ENCODE data around the gene AVL9.
A peak's percentile ranks its signal among the peaks of the same experiment; 100 is the strongest.

The AVL9 gene

GRCh38 chr7:32583791-32584190, 88.5 kb downstream of the AVL9 start:
- H3K27me3 ChIP-seq (ENCODE audit: insufficient read depth, poor library complexity, severe bottlenecking): no peaks in the 10 kb centered on the region
- H3K27ac ChIP-seq (replicated peaks): peak overlapping the region; percentile 24
- peak in 1 of 2 experiments; percentile 14 for DNase-seq (ENCODE audit: low read depth in 1 of 2, low spot score in 1 of 2)
- TF ChIP-seq, protein P1, sequence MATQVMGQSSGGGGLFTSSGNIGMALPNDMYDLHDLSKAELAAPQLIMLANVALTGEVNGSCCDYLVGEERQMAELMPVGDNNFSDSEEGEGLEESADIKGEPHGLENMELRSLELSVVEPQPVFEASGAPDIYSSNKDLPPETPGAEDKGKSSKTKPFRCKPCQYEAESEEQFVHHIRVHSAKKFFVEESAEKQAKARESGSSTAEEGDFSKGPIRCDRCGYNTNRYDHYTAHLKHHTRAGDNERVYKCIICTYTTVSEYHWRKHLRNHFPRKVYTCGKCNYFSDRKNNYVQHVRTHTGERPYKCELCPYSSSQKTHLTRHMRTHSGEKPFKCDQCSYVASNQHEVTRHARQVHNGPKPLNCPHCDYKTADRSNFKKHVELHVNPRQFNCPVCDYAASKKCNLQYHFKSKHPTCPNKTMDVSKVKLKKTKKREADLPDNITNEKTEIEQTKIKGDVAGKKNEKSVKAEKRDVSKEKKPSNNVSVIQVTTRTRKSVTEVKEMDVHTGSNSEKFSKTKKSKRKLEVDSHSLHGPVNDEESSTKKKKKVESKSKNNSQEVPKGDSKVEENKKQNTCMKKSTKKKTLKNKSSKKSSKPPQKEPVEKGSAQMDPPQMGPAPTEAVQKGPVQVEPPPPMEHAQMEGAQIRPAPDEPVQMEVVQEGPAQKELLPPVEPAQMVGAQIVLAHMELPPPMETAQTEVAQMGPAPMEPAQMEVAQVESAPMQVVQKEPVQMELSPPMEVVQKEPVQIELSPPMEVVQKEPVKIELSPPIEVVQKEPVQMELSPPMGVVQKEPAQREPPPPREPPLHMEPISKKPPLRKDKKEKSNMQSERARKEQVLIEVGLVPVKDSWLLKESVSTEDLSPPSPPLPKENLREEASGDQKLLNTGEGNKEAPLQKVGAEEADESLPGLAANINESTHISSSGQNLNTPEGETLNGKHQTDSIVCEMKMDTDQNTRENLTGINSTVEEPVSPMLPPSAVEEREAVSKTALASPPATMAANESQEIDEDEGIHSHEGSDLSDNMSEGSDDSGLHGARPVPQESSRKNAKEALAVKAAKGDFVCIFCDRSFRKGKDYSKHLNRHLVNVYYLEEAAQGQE (IDR thresholded peaks at IDR 0.05; ENCODE audit: insufficient replicate concordance, low read depth): no peak
- no peak for TF ChIP-seq SPI1 (IDR thresholded peaks at IDR 0.05; ENCODE audit: borderline replicate concordance, low read depth)
- TF ChIP-seq, protein P2, sequence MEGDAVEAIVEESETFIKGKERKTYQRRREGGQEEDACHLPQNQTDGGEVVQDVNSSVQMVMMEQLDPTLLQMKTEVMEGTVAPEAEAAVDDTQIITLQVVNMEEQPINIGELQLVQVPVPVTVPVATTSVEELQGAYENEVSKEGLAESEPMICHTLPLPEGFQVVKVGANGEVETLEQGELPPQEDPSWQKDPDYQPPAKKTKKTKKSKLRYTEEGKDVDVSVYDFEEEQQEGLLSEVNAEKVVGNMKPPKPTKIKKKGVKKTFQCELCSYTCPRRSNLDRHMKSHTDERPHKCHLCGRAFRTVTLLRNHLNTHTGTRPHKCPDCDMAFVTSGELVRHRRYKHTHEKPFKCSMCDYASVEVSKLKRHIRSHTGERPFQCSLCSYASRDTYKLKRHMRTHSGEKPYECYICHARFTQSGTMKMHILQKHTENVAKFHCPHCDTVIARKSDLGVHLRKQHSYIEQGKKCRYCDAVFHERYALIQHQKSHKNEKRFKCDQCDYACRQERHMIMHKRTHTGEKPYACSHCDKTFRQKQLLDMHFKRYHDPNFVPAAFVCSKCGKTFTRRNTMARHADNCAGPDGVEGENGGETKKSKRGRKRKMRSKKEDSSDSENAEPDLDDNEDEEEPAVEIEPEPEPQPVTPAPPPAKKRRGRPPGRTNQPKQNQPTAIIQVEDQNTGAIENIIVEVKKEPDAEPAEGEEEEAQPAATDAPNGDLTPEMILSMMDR (IDR thresholded peaks at IDR 0.05; ENCODE audit: insufficient read depth, low read length): no peak
- no peak for TF ChIP-seq POLR2AphosphoS5 (IDR thresholded peaks at IDR 0.05; ENCODE audit: low read depth)
- H3K4me3 ChIP-seq (replicated peaks; ENCODE audit: insufficient read depth, low read length): no peak overlapping the region

DNA sequence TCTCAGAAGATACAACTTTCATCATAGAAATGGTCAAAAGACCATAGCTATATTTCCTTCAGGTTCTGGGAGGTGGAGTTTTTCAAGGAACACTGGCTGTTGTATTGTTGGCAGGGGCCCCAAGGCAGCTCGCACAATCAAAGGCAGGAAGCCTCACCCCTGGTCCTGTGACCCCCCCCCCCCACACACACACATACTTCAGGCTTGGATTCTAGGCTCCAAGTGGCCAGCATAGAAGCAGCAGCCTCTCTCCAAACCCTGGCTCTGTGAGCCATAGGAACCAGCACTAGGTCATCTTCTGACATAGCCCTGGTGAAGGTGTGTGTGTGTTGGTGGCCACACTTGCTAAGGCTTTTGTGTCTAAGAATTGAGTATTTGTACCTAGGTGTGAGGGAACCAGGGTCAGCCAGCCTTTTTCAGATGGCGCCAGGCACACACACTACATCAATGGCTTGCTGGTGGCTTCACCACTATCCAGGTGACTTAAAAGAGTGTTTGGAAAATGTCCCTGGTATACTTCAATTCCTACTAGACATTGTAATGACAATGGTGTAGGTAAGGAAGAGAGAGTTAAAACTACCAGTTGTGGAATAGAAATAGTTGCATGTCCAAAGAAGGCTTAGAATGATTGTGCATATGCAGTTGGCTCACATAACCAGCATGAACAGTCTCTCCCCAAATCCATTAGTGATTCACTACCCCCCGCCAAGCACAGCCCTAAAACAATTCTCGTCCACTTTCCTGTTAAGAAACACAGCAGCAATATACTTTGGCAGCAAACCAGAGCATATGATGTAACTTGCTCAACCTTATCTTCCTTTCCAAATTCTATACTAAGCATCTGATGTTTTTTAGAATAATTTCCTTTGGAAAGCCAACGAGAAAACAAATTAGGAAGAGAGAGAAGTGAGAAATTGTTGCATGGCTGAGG, 91.3 kb downstream of the AVL9 start:
- no peaks in the 10 kb centered on the region for H3K27me3 ChIP-seq (ENCODE audit: insufficient read depth, poor library complexity, severe bottlenecking)
- peak; percentile 68 to 79 for DNase-seq (ENCODE audit: low read depth in 1 of 2, low spot score in 1 of 2)
- H3K27ac ChIP-seq (replicated peaks): peak overlapping the region; percentile 80
- TF ChIP-seq SPI1 (IDR thresholded peaks at IDR 0.05; ENCODE audit: borderline replicate concordance, low read depth) (no peak), POLR2AphosphoS5 (IDR thresholded peaks at IDR 0.05; ENCODE audit: low read depth) (no peak), GABPA (IDR thresholded peaks at IDR 0.05; ENCODE audit: low read depth) (no peak)
- TF ChIP-seq, protein P2 (IDR thresholded peaks at IDR 0.05; ENCODE audit: insufficient read depth, low read length): no peak
- TF ChIP-seq, protein P1 (IDR thresholded peaks at IDR 0.05; ENCODE audit: insufficient replicate concordance, low read depth): no peak
- H3K4me3 ChIP-seq (replicated peaks; ENCODE audit: insufficient read depth, low read length): no peak overlapping the region

- peak in 1 of 2 experiments; percentile 33 for DNase-seq (ENCODE audit: low read depth in 1 of 2, low spot score in 1 of 2)
- Histone ChIP-seq H3K4me3 (replicated peaks; ENCODE audit: insufficient read depth, low read length) (no peak overlapping the region), H3K27me3 (ENCODE audit: insufficient read depth, poor library complexity, severe bottlenecking) (no peaks in the 10 kb centered on the region), H3K27ac (replicated peaks) (peak overlapping the region; percentile 80)
- TF ChIP-seq GABPA (IDR thresholded peaks at IDR 0.05; ENCODE audit: low read depth) (no peak), POLR2AphosphoS5 (IDR thresholded peaks at IDR 0.05; ENCODE audit: low read depth) (no peak), SPI1 (IDR thresholded peaks at IDR 0.05; ENCODE audit: borderline replicate concordance, low read depth) (no peak)
- TF ChIP-seq, protein P2 (IDR thresholded peaks at IDR 0.05; ENCODE audit: insufficient read depth, low read length): no peak
- TF ChIP-seq, protein P1 (IDR thresholded peaks at IDR 0.05; ENCODE audit: insufficient replicate concordance, low read depth): no peak
These were observed 92.2 kb downstream of the AVL9 start for GRCh38 chr7:32587411-32587948.
